SIG-M5 treated with dmso at 0.1 percent for 504 hours (cell line): ENCODE data around the gene NAPB.
"Not testable (repeated sequence)": the region's sequence is repeated elsewhere in the genome, so short reads cannot be mapped to it uniquely, and the experiment has no call there.

ENCODE experiments used
- DNase-seq: peaks from one replicate; lab custom pipeline; 2025; ENCODE audit not compliant: unreplicated experiment; lab: John Stamatoyannopoulos, UW

NAPB gene

DNA sequence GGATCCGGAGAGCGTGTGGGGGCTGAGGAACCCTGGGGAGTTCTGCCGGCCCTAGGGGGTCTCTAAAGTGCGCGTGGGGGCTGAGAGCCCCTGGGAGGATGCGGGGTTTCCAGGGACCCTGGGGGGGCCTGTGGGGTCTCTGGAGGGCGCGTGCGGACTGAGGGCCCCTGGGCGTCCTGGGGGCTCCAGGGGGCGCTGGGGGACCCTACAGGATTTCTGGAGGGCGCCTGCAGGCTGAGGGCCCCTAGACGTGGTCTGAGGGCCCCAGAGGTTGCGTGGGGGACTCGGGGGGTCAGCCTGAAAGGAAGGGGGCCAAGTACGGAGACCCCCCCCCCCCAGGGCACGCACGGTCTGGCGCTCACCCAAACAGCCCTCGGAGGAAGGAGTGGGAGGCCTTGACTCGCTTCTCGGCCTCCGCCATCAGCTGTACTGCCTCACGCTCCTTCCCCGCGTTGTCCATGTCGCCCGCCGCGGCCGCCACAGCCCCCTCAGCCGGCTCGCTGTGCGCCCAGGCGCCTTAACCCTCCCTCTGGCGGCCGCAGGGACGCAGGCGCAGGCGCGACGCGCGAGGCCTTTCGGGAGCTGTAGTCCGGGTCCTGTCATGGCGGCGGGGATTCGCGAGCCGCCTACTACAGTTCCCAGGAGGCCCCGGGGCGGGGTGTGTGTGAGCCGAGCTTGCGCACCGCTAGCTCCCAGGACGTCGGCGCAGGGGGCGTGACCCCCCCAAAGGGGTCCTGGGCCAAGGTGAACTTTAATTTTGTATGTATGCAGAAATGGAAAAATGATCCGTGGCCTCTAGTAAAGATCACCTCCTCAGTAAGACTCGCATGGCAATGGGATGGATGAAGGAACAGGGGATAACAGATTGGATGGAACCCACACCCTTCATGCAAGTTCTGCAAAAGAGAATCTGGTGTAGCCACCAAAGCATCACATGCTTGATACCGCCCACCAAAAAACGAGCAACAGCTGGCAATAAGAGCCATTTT lies at the start of gene NAPB:
TSS of gene NAPB (minus strand) at position 546 of the 989 bp plus-strand sequence. CDS start at position 460, 86 bp downstream.
- DNase-seq: peak; percentile 91

GRCh38 chr20:23466961-23467360 lies 45.7 kb upstream of the NAPB start:
- not testable (repeated sequence) for DNase-seq

DNA sequence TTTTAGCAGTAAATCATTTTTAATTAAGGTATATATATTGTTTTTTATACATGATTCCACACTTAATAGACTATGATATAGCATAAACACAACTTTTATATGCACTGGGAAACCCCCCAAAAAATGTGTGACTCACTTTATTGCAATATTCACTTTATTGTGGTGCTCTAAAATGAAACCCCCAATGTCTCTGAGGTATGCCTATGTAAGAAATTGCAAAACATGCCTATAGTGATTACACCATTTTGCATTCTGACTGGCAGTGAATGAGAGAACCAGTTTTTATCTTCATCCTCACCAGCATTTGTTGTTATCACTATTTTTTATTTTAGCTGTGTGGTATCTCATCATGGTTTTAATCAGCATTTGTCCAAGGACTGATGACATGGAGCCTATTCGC lies 39.9 kb upstream of the NAPB start:
- no peak for DNase-seq

DNA sequence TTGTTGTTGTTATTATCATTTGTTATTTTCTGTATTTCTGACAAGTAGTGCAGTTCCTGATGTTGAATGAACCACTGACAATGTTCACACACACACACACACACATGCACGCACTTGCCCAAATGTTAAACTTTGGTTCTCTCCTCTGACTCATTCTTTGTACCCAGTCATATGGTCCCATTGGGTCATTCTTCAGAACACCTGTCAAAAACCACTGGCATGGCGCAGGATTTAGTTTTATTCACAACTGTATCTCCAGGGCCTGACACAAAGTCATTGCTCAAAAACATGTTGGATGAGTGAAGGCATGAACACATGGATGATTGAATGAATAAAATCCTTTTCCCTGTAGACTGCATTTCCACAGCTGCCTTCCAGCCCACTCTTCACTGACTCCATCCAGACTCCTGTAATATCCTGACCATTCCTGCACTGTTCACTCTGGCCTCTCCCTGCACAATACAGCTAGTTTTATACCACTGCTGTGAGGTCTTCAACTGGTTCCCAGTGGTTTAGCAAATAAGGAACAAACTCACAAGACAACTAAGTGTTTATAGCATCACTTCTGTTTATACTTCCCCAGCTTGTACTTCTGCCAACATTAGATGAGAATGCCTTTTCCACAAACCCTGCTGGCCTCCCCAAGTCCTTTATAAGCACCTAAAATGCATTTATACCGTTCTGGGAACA lies 38.3 kb upstream of the NAPB start:
- no peak for DNase-seq

GRCh38 chr20:23456873-23457272 lies 35.6 kb upstream of the NAPB start:
- no peak for DNase-seq

DNA sequence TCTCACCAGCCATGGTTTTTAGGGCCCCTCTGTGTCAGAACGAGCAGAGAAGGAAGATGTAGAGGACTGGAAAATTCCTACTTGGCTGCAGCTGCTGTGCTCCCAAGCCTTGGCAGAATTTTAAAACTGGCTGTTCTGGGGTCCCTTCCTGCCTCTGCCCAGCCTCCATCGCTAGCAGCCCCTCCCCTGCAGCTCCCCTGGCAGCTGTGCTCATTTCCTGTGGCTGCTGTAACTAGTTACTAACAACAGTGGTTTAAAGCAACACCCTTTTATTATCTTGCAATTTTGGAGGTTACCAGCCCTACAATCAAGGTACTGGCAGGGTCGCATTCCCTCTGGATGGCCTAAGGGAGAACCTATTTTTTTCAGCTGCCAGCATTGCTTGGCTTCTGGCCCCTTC lies 35.1 kb upstream of the NAPB start:
- DNase-seq: no peak

DNA sequence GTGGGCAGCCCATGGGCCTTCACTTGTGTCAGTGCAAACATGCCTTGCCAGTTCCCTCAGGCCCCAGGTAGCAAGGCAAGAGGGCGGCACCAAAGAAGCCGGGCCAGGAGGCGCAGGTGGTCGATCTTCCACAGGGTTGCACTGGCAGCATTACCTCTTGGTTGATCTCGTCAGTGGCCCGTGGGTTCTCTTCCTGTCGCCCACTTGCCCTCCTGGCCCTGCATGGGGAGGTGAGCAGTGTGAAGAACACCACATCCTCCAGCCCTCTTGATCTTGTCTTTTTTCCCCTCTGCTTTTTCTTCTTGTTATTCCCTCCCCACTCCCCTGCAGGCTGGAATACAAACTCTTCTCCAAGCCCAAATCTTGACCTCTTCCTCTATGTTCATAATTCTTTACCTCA lies 34.4 kb upstream of the NAPB start:
- no peak for DNase-seq

GRCh38 chr20:23454816-23455215 lies 33.5 kb upstream of the NAPB start:
- DNase-seq: no peak

DNA sequence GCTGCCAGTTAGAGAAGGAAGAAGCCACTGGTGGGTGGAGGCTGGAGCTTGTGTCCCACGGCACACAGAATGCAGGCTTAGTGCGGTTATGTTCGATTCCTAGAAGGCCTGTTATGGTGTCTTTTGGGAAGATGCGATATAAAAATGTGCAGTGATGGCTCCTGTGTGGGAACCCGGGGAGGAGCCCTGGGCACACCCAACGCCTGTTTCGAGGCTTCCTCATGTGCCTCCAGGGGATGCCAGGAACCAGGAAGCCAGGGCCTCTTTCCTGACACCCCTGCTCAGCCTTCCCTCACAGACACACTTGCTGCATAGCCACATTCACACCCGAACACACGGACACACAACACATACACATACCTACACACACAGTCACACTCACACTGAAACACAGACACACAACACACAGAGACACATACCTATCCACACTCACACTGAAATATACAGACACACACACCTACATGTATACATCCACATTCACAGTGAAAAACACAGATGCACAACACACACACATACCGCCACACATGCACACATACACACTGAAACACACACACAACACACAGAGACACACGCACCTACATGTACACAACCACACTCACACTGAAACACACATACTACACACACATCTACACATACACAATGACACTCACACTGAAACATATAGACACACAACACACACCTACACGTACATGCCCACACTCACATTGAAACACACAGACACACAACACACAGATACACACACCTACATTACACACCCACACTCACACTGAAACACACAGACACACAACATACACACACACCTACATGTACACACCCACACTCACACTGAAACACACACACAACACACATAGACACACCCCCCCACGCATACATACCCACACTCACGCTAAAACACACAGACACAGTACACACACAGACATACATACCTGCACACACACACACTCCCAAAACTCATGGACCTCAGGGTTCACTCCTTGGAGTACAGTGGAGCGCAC lies 32.6 kb upstream of the NAPB start:
- DNase-seq: no peak

GRCh38 chr20:23452776-23453175 lies 31.5 kb upstream of the NAPB start, which contains the start of gene CST11:
Gene CST11, minus strand, starts transcription at chr20:23452876. Its CDS starts 65 bp downstream, at chr20:23452811.
- no peak for DNase-seq

DNA sequence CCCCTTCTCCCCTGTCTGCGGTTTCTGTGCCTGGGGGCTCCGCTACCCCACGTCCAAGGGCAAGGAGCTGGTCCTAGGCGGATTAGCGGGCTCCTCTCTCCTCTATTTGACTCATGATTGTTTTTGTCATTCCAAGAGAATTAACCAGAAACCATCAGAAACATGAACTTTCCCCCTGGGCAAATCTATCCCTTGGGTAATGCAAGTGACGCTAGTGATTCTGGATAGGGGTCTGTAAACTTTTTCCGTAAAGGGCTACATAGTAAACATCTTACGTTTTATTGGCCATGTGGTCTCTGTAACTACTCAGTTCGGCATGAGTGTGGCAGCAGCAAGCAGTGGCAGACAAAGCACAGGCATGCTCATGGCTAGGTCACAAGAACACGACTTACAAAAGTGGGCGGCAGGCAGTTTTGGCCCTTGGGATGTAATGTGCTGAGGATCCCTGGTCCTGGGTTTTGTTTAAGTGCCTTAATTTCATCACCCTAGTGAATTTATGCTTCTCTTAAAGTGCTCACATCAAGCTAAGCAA lies 30.7 kb upstream of the NAPB start:
- DNase-seq: no peak

DNA sequence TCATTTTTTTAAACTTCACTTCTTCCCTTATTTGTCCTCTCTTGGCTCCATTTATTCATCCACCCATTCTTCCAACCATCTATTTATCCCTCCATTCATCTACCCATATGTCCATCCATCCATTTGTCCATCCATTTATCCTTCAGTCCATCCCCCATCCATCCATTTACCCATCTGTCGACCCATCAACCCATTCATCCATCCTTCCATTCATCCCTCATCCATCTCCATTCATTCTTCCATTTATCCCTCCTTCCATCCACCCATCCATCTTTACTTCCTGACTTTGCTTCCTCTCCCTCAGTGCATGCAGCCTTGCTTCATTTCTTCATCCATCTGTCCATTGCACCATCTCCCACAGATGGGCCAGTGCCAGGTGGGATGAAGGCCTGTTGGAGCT lies 29.6 kb upstream of the NAPB start:
- no peak for DNase-seq

DNA sequence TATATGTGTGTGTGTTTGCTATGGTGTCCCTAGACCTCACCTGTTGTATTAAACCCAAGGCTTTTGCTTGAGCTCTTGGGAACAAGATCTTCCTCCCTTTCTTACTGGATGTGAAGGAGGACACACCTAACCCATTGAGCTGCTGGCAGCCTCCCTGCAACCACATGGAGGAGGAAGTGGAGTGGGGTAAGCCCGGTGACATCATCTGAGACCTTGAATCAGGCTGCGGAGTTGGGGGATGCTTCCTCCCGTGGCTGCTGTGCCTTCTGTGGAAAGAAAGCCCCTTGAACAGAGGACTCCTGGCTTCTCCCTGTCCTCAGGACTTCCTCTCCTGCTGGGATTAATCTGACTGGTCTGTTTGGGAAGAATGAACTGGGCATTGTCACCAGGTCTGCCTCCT lies 28.1 kb upstream of the NAPB start:
- DNase-seq: peak; percentile 34

GRCh38 chr20:23448167-23448566 lies 26.9 kb upstream of the NAPB start:
- DNase-seq: no peak

DNA sequence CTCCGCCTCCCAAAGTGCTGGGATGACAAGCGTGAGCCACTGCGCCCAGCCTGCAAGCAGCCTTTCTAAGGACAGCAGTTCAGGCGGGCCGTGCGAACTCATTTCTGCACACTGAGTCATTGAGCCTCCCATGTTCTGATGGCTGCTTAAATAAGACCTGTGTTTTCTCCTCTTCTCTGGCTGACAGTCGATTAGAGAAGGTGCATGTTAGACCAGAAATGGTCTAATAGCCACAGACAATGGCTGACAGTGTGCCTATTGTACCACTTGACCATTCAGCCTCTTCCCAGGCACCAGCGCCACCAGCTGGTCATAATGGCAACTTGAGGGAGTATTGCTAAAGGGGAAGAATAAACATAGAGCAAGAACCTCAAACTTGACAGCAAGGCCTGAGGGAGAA lies 25.2 kb upstream of the NAPB start:
- peak; percentile 42 for DNase-seq

- DNase-seq: no peak
Observed at GRCh38 chr20:23445596-23446217, 24.4 kb upstream of the NAPB start.

GRCh38 chr20:23444859-23445258 lies 23.6 kb upstream of the NAPB start:
- DNase-seq: no peak

- no peak for DNase-seq
Observed at GRCh38 chr20:23442436-23442835, 21.1 kb upstream of the NAPB start.

DNA sequence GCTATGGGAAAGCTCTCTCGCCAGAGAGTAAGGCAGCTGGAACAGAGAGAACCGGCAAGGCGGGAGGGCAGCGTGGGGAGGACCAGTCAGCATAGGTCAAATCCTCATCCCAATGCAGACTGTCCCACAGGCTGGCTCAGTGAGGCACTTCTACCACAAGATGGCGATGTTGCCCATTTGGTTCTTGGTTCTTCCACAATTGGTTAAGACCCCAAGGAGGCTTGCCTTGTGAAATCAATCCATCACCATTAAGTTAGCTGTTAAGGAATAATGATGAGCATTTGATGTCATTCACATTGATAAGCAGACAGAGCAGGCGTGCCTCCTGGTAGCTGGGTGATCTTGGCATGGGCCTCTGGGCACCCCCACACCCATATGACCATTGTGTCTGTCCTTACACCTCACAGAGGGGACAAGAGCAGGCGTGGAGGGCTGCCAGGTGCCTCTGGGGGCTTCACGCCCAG lies 20.6 kb upstream of the NAPB start:
- peak; percentile 51 for DNase-seq

- DNase-seq: no peak
Observed at GRCh38 chr20:23440004-23440403, 18.7 kb upstream of the NAPB start.
